Measurements from ENCODE around the gene HIPK1.

Gene HIPK1

DNA sequence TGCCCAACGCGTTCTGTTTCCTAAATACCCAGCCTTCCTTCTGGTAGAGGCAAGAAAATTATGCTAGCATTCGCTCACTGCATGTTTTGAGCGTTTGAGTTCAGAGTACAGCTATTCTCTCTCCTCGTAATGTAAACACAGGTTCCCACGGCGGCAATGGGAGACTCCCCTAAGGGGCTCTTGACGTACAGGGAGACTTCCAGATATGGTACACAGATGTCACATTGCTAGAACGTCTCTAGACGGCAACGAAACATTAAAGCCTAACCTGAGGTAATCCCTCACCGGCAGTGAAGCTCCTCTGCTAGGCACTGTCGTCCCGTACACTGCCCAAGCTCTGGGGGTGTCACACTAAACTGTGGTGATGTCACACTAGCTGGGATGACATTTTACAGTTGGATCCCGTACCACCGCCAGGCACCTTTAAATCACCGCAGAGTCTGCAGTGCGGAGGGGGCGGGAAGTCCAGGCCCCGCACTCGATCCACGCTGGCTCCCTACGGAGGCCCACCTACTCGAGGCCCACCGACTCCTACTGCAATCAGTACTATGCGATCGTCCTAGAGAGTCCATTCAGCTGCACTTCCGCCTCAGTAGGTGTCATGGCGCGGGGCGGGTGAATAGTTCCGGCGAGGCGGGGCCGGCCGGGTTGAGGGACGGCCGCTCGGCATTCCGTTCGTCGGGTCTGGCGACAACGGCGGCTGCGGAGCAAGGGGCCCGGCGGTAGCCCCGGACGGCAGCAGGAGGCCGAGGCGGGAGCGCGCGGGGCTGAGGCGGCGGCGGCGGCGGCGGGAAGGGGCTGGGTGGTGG is at the start of gene HIPK1:
Gene HIPK1 (plus strand): TSS at position 384 of the 809 bp plus-strand sequence.
- peak; percentile 93 for DNase-seq

GRCh38 chr1:113879739-113880038 is 49.4 kb upstream of the HIPK1 start:
- DNase-seq: no peak

GRCh38 chr1:113881661-113882060 is 47.5 kb upstream of the HIPK1 start:
- DNase-seq: no peak

- DNase-seq: no peak
These were observed 42.4 kb upstream of the HIPK1 start for GRCh38 chr1:113886417-113887401.

DNA sequence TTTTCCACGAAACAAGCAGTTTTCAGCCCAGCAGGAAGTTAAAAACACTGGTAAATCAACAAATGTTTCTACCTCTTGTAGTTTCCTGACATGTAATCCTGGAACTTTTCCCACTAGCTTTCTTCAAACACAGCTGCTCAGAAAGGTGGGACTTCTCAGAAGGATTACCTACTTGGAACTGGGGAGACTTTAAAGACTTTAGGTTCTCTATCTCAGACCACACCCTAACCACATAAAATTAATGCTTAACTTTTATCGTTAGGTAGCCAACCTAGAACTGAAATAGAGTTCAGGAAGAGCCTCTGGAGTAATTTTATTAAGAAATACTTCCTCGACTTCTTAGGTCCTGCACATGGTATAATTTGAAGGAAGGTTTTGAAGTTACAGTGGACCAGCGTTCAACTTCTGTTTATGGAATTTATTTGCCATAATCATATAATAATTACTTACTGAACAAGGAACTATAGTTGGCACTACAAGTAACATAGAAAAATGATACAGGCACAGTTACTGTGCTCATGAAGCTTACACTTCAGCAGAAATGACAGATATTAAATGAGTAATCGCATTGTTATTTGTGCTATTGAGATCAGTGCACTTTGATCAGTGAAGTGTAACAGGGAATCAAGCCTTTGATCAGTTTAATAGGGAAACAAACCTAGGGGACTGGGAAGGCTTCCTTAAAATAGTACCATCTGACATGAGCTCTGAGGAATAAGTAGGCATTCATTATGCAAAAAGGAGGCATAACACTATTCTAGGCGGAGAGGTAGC is 41.5 kb upstream of the HIPK1 start, which contains the start of gene BCL2L15:
Gene BCL2L15 (minus strand): TSS at position 180 of the 774 bp plus-strand sequence. CDS start 206 bp downstream, outside the sequence.
- DNase-seq: no peak

- no peak for DNase-seq
These were observed 38.3 kb upstream of the HIPK1 start for GRCh38 chr1:113890816-113891215.

GRCh38 chr1:113891631-113892220 is 37.4 kb upstream of the HIPK1 start:
- DNase-seq: no peak

DNA sequence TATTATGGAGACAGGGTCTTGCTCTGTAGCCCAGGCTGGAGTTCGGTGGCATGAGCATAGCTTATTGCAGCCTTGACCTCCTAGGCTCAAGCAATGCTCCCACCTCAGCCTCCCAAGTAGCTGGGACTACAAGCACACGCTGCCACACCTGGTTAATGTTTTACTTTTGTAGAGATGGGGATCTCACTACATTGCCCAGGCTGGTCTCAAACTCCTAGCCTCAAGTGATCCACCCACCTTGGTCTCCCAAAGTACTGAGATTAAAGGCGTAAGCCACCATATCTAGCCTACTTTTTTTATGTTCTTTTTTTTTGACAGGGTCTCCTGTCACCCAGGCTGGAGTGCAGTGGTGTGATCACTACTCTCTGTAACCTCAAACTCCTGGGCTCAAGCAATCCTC is 35.9 kb upstream of the HIPK1 start:
- no peak for DNase-seq

GRCh38 chr1:113895098-113895497 is 34.0 kb upstream of the HIPK1 start:
- DNase-seq: no peak

DNA sequence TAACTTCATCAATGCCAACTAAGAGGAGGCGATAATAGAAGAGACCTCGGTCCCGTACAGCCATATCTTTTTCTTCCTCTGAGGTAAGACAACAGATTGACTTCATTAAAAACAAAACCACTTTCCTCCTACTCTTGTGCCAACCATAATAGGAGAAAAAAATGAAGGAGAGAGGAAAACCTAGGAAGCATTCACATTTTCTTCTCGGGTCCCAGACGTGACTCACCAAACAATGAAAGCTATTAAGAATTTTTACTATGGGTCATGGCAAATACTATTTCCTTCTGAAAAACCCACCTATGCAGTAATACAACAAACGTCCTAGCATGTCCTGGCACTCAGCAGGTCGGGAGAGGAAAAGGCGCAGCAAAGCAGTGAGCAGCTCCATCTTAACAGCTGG is 33.2 kb upstream of the HIPK1 start:
- no peak for DNase-seq

DNA sequence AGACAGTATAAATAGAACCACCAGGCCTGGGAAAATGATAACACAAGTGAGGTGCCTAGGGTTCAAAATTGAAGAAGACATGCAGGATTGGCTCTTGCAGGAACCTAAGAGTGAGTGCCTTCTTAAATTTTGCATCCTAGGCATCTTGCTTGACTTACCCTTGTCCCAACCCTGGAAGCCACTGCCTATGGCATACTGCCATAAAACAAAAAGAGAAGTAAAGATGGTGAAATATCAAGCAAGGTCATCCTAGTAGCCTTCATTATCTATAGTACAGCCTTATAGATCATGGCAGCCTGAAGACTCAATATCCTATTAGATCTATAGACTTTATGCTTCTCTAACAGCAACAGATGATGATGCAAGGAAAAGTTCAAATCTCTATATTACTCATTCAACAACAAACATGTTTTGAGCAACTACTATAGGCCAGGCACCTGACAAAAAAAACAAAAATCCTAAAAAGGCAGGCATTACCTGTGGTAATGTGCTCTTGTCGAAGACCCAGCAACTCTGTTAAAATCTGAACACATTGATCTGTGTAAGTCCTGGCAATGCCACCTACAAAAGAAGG is 30.8 kb upstream of the HIPK1 start:
- no peak for DNase-seq

- no peak for DNase-seq
These were observed 30.0 kb upstream of the HIPK1 start for GRCh38 chr1:113899111-113899510.

DNA sequence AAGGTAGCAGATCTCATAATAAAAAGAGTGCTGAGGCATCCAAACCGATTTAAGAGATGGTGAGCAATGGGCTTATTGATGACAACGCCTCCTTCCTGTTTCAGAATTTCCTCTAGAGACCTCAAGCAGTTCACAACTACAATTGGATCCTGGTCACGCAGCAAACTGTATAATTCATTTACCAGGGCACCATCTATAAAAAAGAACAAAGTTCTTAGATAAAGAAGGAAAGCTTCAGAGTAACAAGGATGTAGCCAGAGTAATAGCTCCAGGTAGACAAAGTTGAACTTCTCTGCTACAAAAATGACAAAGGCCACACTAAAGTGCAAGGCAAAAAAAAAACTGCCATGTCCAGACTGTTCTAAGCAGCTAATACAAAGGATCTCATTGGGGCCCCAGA is 27.9 kb upstream of the HIPK1 start:
- no peak for DNase-seq

DNA sequence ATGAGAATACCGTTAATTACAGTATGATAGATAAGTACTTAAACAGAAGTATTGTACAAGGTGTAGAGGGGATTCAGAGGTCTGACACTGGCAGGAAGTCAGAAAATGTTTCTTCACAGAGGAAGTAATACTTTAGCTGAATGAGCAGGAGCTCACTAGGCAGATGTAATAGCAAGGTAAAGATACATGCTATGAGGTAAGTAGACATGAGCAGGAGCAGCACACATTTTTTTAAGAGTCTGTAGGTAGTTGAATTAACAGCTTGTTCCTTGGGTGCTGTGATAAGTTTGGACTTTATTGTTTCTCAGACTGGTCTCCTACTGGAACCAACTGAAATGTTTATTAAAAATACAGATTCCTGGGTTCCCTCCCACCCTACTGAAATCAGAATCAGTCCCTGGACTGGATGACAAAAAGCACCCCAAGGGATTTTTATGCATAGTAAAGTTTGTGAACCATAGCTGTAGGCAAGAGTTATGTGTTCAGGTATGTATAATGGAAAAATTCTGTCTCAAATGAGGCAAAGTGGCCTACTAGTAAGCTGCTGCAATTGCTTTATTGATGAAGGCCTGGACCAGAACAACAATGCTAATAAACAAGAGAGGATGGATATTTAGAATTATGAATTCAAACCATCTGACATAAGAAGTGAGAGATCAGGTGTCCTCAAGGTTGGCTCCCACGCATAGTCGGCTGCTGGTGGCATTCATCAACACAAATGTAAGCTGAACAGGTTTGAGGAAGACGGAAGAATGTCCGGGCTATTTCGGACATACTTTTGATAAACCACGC is 25.4 kb upstream of the HIPK1 start:
- DNase-seq: no peak

DNA sequence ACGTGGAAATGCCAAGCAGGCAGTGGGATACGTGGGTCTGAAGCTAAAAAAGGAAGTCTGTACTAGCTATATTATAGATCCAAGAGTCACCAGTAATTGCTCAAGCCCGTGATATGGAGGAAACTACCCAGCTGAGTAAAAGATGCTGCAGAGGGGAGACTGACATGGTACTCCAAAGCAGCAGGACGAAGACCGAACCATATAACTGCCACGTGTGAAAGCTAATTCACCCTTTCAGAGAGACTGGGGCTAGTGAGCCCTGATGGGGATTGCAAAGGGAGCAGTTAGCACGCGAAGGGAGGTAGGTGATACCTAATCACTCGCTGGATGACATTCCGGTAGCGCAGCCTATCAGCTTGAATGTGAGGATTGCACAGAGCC is 24.8 kb upstream of the HIPK1 start:
- DNase-seq: no peak

DNA sequence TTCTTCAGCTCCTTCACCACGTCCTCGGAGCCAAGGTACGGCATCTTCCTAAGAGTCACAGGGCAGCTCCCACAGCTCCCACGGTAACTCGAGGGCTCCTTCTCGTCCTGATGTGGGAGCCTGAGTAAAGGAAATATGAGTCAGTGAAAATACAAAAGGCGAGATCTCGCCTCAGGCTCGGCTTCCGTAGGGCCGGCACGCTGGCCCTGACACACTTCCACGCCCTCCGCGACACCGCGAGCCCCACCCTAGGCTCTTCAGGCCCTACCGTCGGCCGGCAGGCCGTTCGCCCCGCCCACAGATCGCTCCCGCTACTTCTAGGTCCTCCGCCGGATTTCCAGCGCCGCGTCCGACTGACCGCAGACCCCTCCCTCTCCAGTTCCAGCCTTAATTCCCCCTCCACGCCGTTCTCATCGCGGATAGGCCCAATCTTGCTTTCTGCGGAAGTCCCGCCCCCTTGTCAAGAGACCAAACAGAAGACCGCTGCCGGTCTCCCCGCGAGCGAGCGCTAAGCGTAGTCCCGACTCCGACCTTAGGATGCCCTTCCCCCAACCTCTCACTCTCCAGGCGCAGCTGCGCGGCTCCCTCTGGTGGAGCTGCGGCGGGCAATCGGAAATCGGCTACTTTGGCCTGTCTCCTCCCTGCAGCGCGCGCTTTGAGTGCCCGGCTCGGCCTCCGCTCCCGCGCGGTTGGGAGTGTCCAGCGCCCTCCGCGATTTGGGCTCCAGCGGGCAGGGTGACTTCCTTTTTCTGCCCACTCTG is 24.3 kb upstream of the HIPK1 start, which contains the start of the genes AP4B1 and DCLRE1B:
Gene AP4B1 (minus strand): TSS at position 126 of the 761 bp plus-strand sequence. CDS start 82 bp downstream, at position 44.
Gene DCLRE1B (plus strand): TSS at position 653 of the 761 bp plus-strand sequence. CDS start 261 bp downstream, outside the sequence.
- peak; percentile 98 for DNase-seq

DNA sequence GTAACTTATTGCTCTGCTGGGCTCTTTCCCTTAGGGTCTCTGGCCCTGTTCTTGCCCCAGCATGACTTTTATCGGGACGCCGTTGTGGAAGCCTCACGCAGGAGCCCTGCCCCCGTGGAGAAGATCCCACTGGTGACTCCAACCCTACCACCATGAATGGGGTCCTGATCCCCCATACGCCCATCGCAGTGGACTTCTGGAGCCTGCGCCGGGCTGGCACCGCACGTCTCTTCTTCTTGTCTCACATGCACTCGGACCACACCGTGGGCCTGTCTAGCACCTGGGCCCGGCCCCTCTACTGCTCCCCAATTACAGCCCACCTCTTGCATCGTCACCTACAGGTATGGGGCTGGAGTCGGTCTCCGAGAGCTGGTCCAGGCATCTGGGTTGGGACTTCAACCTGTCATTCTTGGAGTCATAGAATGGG is 23.7 kb upstream of the HIPK1 start:
- no peak for DNase-seq

DNA sequence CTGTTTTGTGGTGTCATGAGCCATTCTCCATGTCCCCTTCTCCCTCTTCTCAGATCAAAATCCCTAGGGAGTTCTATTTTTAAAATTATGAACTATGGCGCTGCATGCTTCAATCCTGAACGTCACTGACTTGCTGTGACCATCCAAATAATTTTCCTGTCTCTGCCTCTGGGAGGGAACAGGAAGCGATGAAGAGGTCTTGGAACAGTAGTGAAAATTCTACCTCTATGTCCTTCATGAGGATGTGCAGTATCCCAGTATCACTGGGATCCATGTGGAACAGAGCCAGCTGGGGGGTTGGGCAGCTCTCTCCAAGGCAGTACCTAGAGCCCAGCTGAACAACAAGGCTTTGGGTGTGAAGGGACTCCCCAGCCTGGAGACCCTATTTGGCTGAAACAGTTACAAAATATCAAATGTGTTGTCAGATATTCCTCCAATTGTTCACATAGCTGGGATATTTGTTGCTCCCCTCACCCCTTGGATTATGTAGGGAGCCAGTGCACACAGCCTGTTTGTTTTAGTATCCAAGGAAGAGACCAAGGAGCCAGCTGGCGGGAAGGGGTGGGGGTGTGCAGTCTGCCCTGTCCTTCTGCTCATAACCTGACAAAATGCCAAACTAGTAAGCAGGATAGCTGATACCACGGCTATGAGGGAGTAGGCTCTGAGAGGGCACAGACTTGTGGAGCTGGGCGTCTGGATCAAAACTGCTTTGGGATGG is 16.4 kb upstream of the HIPK1 start:
- no peak for DNase-seq

- DNase-seq: no peak
These were observed 15.8 kb upstream of the HIPK1 start for GRCh38 chr1:113913312-113913668.

All from CD4-positive, alpha-beta T cell treated with Interleukin-6 for 4 hours (primary cell).